CD4-positive, alpha-beta memory T cell (primary cell): ENCODE measurements around the gene IPO13. TPM values are rescaled to one million over a fixed set of nuclear protein-coding genes. Genes with fewer than 3 reads are reported as not detected.

Experiments
- CTCF ChIA-PET: fragments of 350-600 bp; sonication (Branson Sonifier 250); formaldehyde crosslinking; loops from one replicate; lab custom pipeline; 2021; ENCODE audit warnings: inconsistent platforms; ENCODE audit not compliant: partially characterized antibody; lab: Charles Lee
- POLR2A ChIA-PET: fragments of 350-600 bp; sonication (Branson Sonifier 250); formaldehyde crosslinking; loops from one replicate; lab custom pipeline; 2021; ENCODE audit not compliant: partially characterized antibody; lab: Charles Lee
- DNase-seq, 5 donors: peaks; one replicate each; pipeline versions ENCODE4 v3.0.0 to v3.0.0-alpha.2; 2020 to 2022; ENCODE audit warnings: mixed read lengths in 1 of 5
- H3K27ac ChIP-seq: one replicate; pipeline ENCODE4 v1.7.0; 2013; ENCODE audit warnings: low read depth, low read length
- H3K27me3 ChIP-seq: 2 replicates; pipeline ENCODE4 v1.7.0; 2013; ENCODE audit warnings: mild to moderate bottlenecking, low read length, moderate library complexity; ENCODE audit not compliant: insufficient read depth
- H3K36me3 ChIP-seq: 2 replicates; pipeline ENCODE4 v1.7.0; 2013; ENCODE audit warnings: mild to moderate bottlenecking, low read length, moderate library complexity; ENCODE audit not compliant: insufficient read depth
- H3K4me1 ChIP-seq: 2 replicates; pipeline ENCODE4 v1.7.0; 2013; ENCODE audit warnings: mild to moderate bottlenecking, low read length, moderate library complexity; ENCODE audit not compliant: insufficient read depth
- H3K4me3 ChIP-seq, 2 donors: one replicate each; pipeline ENCODE4 v1.7.0; 2013; ENCODE audit warnings: low read length in 2 of 2, mild to moderate bottlenecking in 1 of 2
- H3K9me3 ChIP-seq, 2 donors: one replicate each; pipeline ENCODE4 v1.7.0; 2013; ENCODE audit warnings: low read length in 2 of 2, control low read depth in 1 of 2; ENCODE audit not compliant: control insufficient read depth in 1 of 2
- H3K27ac Mint-ChIP-seq, 7 donors: one replicate each; pipeline ENCODE4 v1.8.0; 2020 to 2021; ENCODE audit warnings: mixed read lengths in 7 of 7, mild to moderate bottlenecking in 6 of 7, inconsistent platforms in 3 of 7, moderate library complexity in 3 of 7
- H3K27me3 Mint-ChIP-seq, 2 donors: one replicate each; pipeline ENCODE4 v1.8.0; 2020 to 2021; ENCODE audit warnings: mixed read lengths in 2 of 2
- H3K36me3 Mint-ChIP-seq, 2 donors: one replicate each; pipeline ENCODE4 v1.8.0; 2020 to 2021; ENCODE audit warnings: mixed read lengths in 2 of 2, inconsistent platforms in 1 of 2, mild to moderate bottlenecking in 1 of 2
- H3K4me1 Mint-ChIP-seq, 4 donors: one replicate each; pipeline ENCODE4 v1.8.0; 2020 to 2021; ENCODE audit warnings: mixed read lengths in 4 of 4, mild to moderate bottlenecking in 1 of 4
- H3K4me3 Mint-ChIP-seq, 8 donors: one replicate each; pipeline ENCODE4 v1.8.0; 2020 to 2021; ENCODE audit warnings: mixed read lengths in 8 of 8, mild to moderate bottlenecking in 7 of 8, moderate library complexity in 6 of 8, inconsistent platforms in 3 of 8
- H3K9me3 Mint-ChIP-seq, 8 donors: one replicate each; pipeline ENCODE4 v1.8.0; 2020 to 2021; ENCODE audit warnings: mixed read lengths in 8 of 8, mild to moderate bottlenecking in 5 of 8, inconsistent platforms in 3 of 8, moderate library complexity in 1 of 8
- intact Hi-C: fragments of 100-400 bp; cut with micrococcal nuclease; formaldehyde crosslinking; loops from one replicate; pipeline ENCODE4 v1.15.1; 2023
- polyA plus RNA-seq, 2 donors: library from polyadenylated mRNA; unstranded; fragments of 300-500 nt; fragmentation: Illumina TruSeq; gene quantifications; one replicate each; pipeline ENCODE4 v1.2.3, GENCODE V29; 2021
- total RNA-seq, 2 experiments: library from RNA; stranded (reverse); gene quantifications; one replicate each; pipeline ENCODE4 v1.2.3, GENCODE V29; 2021

The IPO13 gene
- total and polyA plus RNA-seq, 4 experiments from 2014 or later, result 7.5 to 20.0 (median 17.7) TPM

- Mint-ChIP-seq H3K4me1 (peaks cover 15 to 30% (median 22%) of the 10 kb centered on the region in 4 donors), H3K27ac (no peak overlapping the region), H3K36me3 (peaks cover 3 to 17% of the 10 kb centered on the region in 2 donors), H3K9me3 (peaks cover 0 to 2% (median 0%) of the 10 kb centered on the region in 8 donors), H3K27me3 (no peaks in the 10 kb centered on the region), H3K4me3 (peak overlapping the region in 1 of 8 donors; percentile 6)
- peaks cover 16% of the 10 kb centered on the region for H3K4me1 ChIP-seq
- POLR2A ChIA-PET, result no interaction called here
- intact Hi-C loops, result no loop called here
- H3K27ac ChIP-seq, result no peak overlapping the region
- CTCF ChIA-PET, result no interaction called here
- H3K27me3 ChIP-seq, result no peaks in the 10 kb centered on the region
- H3K36me3 ChIP-seq, result peaks cover 6% of the 10 kb centered on the region
- H3K9me3 ChIP-seq, result no peaks in the 10 kb centered on the region
- DNase-seq, result no peak
- H3K4me3 ChIP-seq, result no peak overlapping the region
Observed at GRCh38 chr1:43968348-43968948, 21.7 kb downstream of the IPO13 start.

GRCh38 chr1:43969416-43969745 is 22.6 kb downstream of the IPO13 start:
- intact Hi-C loops, result loop anchor here (1.0 kb wide), 2 partner anchors 23 to 61 kb away; partner anchors contain the start of gene IPO13
- peak overlapping the region; percentile 77 to 93 (median 88) for H3K27ac Mint-ChIP-seq
- DNase-seq, result no peak
- H3K9me3 Mint-ChIP-seq, result peaks cover 0 to 2% (median 0%) of the 10 kb centered on the region in 8 donors
- peaks cover 3 to 24% of the 10 kb centered on the region in 2 donors for H3K36me3 Mint-ChIP-seq
- Histone ChIP-seq H3K27ac (no peak overlapping the region), H3K9me3 (no peaks in the 10 kb centered on the region), H3K27me3 (no peaks in the 10 kb centered on the region), H3K4me3 (peak overlapping the region in 1 of 2 donors; percentile 99), H3K4me1 (peaks cover 24% of the 10 kb centered on the region), H3K36me3 (peaks cover 6% of the 10 kb centered on the region)
- peaks cover 23 to 40% (median 30%) of the 10 kb centered on the region in 4 donors for H3K4me1 Mint-ChIP-seq
- CTCF ChIA-PET, result interaction anchor here (1.0 kb wide), 1 partner anchor 22 kb away, joined by 3 read pairs; the partner anchor contains the start of gene IPO13
- POLR2A ChIA-PET, result interaction anchor here (0.8 to 1.5 kb wide), 5 partner anchors 16 to 243 kb away, joined by 3 to 19 read pairs (median 5); partner anchors contain the start of genes CCDC24 and IPO13
- H3K4me3 Mint-ChIP-seq, result peak overlapping the region; percentile 92 to 97 (median 94)
- no peaks in the 10 kb centered on the region for H3K27me3 Mint-ChIP-seq

- H3K36me3 ChIP-seq, result peaks cover 6% of the 10 kb centered on the region
- ChIA-PET POLR2A (interaction anchor here (0.6 to 1.5 kb wide), 9 partner anchors 17 to 1552 kb away, joined by 3 to 19 read pairs (median 3); partner anchors contain the start of genes CCDC24, IPO13, KDM4A and PRDX1), CTCF (interaction anchor here (0.9 to 1.3 kb wide), 3 partner anchors 23 to 36 kb away, joined by 3 to 5 read pairs (median 3); partner anchors contain the start of gene IPO13)
- H3K4me3 ChIP-seq, result peak within 1 kb of the TSS; percentile 89 to 99
- H3K4me1 Mint-ChIP-seq, result peaks cover 23 to 41% (median 32%) of the 10 kb centered on the region in 4 donors
- peak within 1 kb of the TSS; percentile 92 to 97 (median 94) for H3K4me3 Mint-ChIP-seq
- no peaks in the 10 kb centered on the region for H3K9me3 ChIP-seq
- H3K36me3 Mint-ChIP-seq, result peaks cover 3 to 27% of the 10 kb centered on the region in 2 donors
- peak within 1 kb of the TSS; percentile 77 to 93 (median 88) for H3K27ac Mint-ChIP-seq
- peak; percentile 86 to 99 (median 91) for DNase-seq
- peaks cover 0 to 2% (median 0%) of the 10 kb centered on the region in 8 donors for H3K9me3 Mint-ChIP-seq
- no peaks in the 10 kb centered on the region for H3K27me3 ChIP-seq
- intact Hi-C loops, result loop anchor here (1.0 kb wide), 2 partner anchors 24 to 60 kb away; partner anchors contain the start of gene IPO13
- H3K27me3 Mint-ChIP-seq, result no peaks in the 10 kb centered on the region
- peaks cover 24% of the 10 kb centered on the region for H3K4me1 ChIP-seq
- H3K27ac ChIP-seq, result peak within 1 kb of the TSS; percentile 57
Observed at GRCh38 chr1:43969746-43970466, 23.2 kb downstream of the IPO13 start, which contains the start of gene DPH2. DPH2 (plus strand) TSS chr1:43970010; CDS start chr1:43970176, 166 bp downstream.

- H3K36me3 Mint-ChIP-seq, result peaks cover 3 to 29% of the 10 kb centered on the region in 2 donors
- H3K4me1 Mint-ChIP-seq, result peaks cover 23 to 43% (median 33%) of the 10 kb centered on the region in 4 donors
- CTCF ChIA-PET, result interaction anchor here (0.9 to 1.3 kb wide), 2 partner anchors 25 to 36 kb away, joined by 3 to 5 read pairs; no protein-coding TSS in a partner anchor
- peak overlapping the region; percentile 57 for H3K27ac ChIP-seq
- H3K9me3 ChIP-seq, result no peaks in the 10 kb centered on the region
- peak overlapping the region in 6 of 7 donors; percentile 77 to 93 (median 87) for H3K27ac Mint-ChIP-seq
- DNase-seq, result no peak
- peaks cover 24% of the 10 kb centered on the region for H3K4me1 ChIP-seq
- peak overlapping the region; percentile 89 to 99 for H3K4me3 ChIP-seq
- peak overlapping the region; percentile 92 to 97 (median 94) for H3K4me3 Mint-ChIP-seq
- H3K9me3 Mint-ChIP-seq, result peaks cover 0 to 2% (median 0%) of the 10 kb centered on the region in 8 donors
- H3K36me3 ChIP-seq, result peaks cover 6% of the 10 kb centered on the region
- POLR2A ChIA-PET, result interaction anchor here (0.6 to 5.7 kb wide), 8 partner anchors 18 to 1551 kb away, joined by 3 to 44 read pairs (median 4); partner anchors contain the start of genes CCDC24, IPO13, KDM4A and PRDX1
- no peaks in the 10 kb centered on the region for H3K27me3 ChIP-seq
- no peaks in the 10 kb centered on the region for H3K27me3 Mint-ChIP-seq
- intact Hi-C loops, result no loop called here
Observed at GRCh38 chr1:43970502-43970901, 23.8 kb downstream of the IPO13 start.

- Mint-ChIP-seq H3K36me3 (peaks cover 3 to 33% of the 10 kb centered on the region in 2 donors), H3K27me3 (no peaks in the 10 kb centered on the region), H3K4me1 (peaks cover 27 to 47% (median 37%) of the 10 kb centered on the region in 4 donors), H3K27ac (peak overlapping the region in 2 of 7 donors; percentile 27 to 88), H3K4me3 (peak overlapping the region; percentile 92 to 97 (median 94)), H3K9me3 (peaks cover 0 to 2% (median 0%) of the 10 kb centered on the region in 8 donors)
- H3K9me3 ChIP-seq, result no peaks in the 10 kb centered on the region
- peaks cover 28% of the 10 kb centered on the region for H3K4me1 ChIP-seq
- no peak for DNase-seq
- intact Hi-C loops, result no loop called here
- no peak overlapping the region for H3K4me3 ChIP-seq
- ChIA-PET POLR2A (interaction anchor here (1.3 to 5.7 kb wide), 5 partner anchors 18 to 1551 kb away, joined by 3 to 44 read pairs (median 4); partner anchors contain the start of genes CCDC24, IPO13 and PRDX1), CTCF (interaction anchor here (0.9 to 1.3 kb wide), 2 partner anchors 25 to 35 kb away, joined by 3 to 5 read pairs; no protein-coding TSS in a partner anchor)
- no peaks in the 10 kb centered on the region for H3K27me3 ChIP-seq
- H3K27ac ChIP-seq, result no peak overlapping the region
- peaks cover 6% of the 10 kb centered on the region for H3K36me3 ChIP-seq
Observed at GRCh38 chr1:43970911-43971310, 24.2 kb downstream of the IPO13 start.

- CTCF ChIA-PET, result interaction anchor here (1.3 kb wide), 1 partner anchor 26 kb away, joined by 5 read pairs; no protein-coding TSS in a partner anchor
- peaks cover 30 to 52% (median 41%) of the 10 kb centered on the region in 4 donors for H3K4me1 Mint-ChIP-seq
- no peaks in the 10 kb centered on the region for H3K9me3 ChIP-seq
- intact Hi-C loops, result no loop called here
- peaks cover 34% of the 10 kb centered on the region for H3K4me1 ChIP-seq
- no peak overlapping the region for H3K4me3 ChIP-seq
- H3K9me3 Mint-ChIP-seq, result peaks cover 0 to 2% (median 0%) of the 10 kb centered on the region in 8 donors
- no peak overlapping the region for H3K27ac ChIP-seq
- peaks cover 4 to 36% of the 10 kb centered on the region in 2 donors for H3K36me3 Mint-ChIP-seq
- H3K36me3 ChIP-seq, result peaks cover 9% of the 10 kb centered on the region
- H3K4me3 Mint-ChIP-seq, result peak overlapping the region in 7 of 8 donors; percentile 92 to 97 (median 94)
- no peaks in the 10 kb centered on the region for H3K27me3 ChIP-seq
- DNase-seq, result no peak
- H3K27me3 Mint-ChIP-seq, result no peaks in the 10 kb centered on the region
- H3K27ac Mint-ChIP-seq, result no peak overlapping the region
- POLR2A ChIA-PET, result interaction anchor here (1.4 to 5.7 kb wide), 2 partner anchors 17 to 24 kb away, joined by 3 to 44 read pairs; partner anchors contain the start of gene IPO13
Observed at GRCh38 chr1:43971336-43971980, 24.7 kb downstream of the IPO13 start.
